Measurements from ENCODE around the gene STOML1. TPM values are rescaled to one million over a fixed set of nuclear protein-coding genes. Genes with fewer than 3 reads are reported as not detected.

STOML1 gene
- total RNA-seq, 1 experiment from 2014 or later: 10.1 TPM

DNA sequence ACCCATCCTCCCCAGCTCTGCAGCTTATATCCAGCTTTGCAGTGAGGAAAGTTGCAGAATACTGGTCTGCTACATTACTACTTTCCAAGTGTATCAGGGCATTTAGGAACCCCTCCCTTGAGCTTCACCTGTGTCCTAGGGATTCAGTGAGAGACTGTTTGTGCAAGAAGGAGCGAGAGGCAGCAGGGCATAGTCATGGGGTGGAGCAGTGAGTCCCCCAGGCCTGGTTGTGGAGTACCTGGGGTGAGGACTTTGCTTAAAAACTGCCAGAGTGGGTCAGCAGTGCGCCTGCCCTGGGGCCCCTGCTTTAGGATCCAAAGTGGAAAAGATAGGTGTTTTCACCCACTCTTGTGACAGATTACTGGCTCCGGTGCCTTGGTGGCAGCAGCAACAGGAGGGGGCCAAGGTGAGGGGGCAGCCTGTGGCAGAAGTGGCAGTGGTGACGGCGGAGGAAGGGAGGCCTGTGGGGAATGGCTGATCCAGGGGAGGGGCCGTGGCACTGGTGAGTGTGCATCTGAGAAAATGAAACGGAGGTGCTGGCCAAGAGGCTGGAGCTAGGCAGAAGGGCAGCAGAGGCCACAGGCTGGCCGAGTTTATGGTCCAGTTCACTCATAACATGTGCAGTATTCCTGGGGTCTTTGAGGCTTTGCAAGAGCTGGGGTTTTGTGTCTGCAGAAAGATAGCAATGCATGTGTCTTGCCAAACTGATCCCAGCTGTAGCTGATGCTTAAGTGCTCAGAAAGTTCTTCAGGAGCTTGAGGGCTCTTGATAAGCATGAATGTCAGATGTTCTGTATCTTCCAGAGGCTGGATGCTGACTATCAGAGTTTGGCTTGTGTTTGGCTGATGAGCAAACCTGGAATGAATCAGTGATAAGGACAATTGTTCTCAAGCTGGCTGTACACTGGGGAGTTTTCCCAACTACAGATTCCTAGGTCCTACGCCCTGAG is 46.9 kb upstream of the STOML1 start:
- Histone ChIP-seq H3K27ac (ENCODE audit: low read length) (no peak overlapping the region), H3K9me3 (ENCODE audit: low read length) (no peaks in the 10 kb centered on the region), H3K4me3 (ENCODE audit: low read length) (no peak overlapping the region), H3K27me3 (ENCODE audit: low read length) (no peaks in the 10 kb centered on the region), H3K79me2 (ENCODE audit: low read length) (no peaks in the 10 kb centered on the region), H3K9me2 (replicated peaks; ENCODE audit: low read length) (no peaks in the 10 kb centered on the region), H2AFZ (ENCODE audit: low read length) (no peak overlapping the region), H3K9ac (ENCODE audit: low read length) (no peak overlapping the region), H3K4me2 (ENCODE audit: low read length) (no peak overlapping the region), H3K4me1 (ENCODE audit: insufficient read depth, low read length) (peaks cover 8% of the 10 kb centered on the region; the same call in 1 of the 2 replicates), H3K36me3 (ENCODE audit: low read depth, low read length) (no peaks in the 10 kb centered on the region), H3F3A (ENCODE audit: low read length, unreplicated experiment) (no peaks in the 10 kb centered on the region), H4K20me1 (ENCODE audit: low read length) (no peaks in the 10 kb centered on the region)
- TF ChIP-seq EZH2phosphoT487 (IDR thresholded peaks at IDR 0.05; ENCODE audit: borderline replicate concordance, low read length) (no peak), EZH2 (IDR thresholded peaks at IDR 0.05; ENCODE audit: low read length, unreplicated experiment) (no peak), CTCF (conservative IDR thresholded peaks at IDR 0.05; ENCODE audit: low read depth, low read length) (no peak)
- ChIA-PET CTCF (interaction anchor here (0.6 to 1.4 kb wide), 3 partner anchors 56 to 281 kb away, joined by 3 to 9 read pairs (median 7); no protein-coding TSS in a partner anchor), POLR2A (ENCODE audit: unreplicated experiment) (interaction anchor here (0.6 kb wide), 1 partner anchor 10 kb away, joined by 3 read pairs; no protein-coding TSS in a partner anchor)
- no TSS peak for BruUV-seq (replicated peaks)
- intact Hi-C loops (cut with micrococcal nuclease): no loop called here
- no peak for DNase-seq
- ATAC-seq: no peak

DNA sequence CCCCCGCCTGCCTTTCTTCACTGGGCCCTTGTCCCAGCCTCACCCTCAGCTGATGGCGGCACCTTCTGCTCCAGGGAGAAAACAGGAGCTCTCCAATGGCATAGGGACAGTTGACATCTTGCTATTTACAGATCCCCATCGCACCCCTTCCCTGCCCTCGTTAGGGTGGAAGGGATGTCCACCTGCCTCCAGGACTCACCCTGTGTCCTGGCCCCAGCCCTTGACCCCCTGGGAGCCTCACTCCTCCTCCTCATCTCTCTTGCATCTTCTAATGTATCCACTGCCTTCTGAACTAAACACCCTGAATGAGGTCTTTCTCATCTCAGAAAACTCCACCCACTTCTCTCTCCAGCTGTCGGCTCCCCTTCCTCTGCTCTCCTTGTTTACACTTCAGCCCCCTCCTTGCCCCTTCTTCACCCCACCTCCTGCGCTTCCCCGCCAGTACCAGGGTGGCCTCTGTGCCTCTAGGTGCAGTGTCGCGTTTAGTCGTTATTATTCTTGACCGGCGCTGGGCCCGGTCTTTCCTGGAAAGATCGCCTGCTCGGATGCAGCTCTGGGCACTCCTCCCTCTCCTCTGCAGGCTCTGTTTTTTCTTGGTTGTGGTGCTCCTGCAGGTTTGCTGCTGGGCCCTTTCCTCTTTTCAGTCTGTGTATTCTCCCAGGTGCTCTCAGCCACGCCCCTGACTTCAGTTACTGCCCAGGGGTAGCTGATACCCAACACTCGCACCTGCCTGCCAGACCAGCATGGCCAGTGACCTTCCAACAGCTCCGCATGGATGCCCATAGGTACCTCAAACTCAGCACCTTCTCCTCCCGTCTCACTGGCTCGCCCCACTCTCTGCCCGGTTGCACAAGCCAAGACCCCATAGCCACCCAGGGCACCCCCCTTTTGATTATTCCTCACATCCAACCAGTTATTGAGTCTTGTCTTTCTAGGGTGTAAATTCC is 45.3 kb upstream of the STOML1 start:
- ATAC-seq: no peak
- Histone ChIP-seq H3K4me1 (ENCODE audit: insufficient read depth, low read length) (peaks cover 8% of the 10 kb centered on the region; the same call in 1 of the 2 replicates), H3K27ac (ENCODE audit: low read length) (no peak overlapping the region), H4K20me1 (ENCODE audit: low read length) (no peaks in the 10 kb centered on the region), H3K4me2 (ENCODE audit: low read length) (no peak overlapping the region), H3F3A (ENCODE audit: low read length, unreplicated experiment) (no peaks in the 10 kb centered on the region), H3K9me2 (replicated peaks; ENCODE audit: low read length) (no peaks in the 10 kb centered on the region), H3K36me3 (ENCODE audit: low read depth, low read length) (no peaks in the 10 kb centered on the region), H3K4me3 (ENCODE audit: low read length) (no peak overlapping the region), H2AFZ (ENCODE audit: low read length) (no peak overlapping the region), H3K79me2 (ENCODE audit: low read length) (no peaks in the 10 kb centered on the region), H3K9me3 (ENCODE audit: low read length) (no peaks in the 10 kb centered on the region), H3K27me3 (ENCODE audit: low read length) (no peaks in the 10 kb centered on the region), H3K9ac (ENCODE audit: low read length) (no peak overlapping the region)
- POLR2A ChIA-PET (ENCODE audit: unreplicated experiment): interaction anchor here (0.6 kb wide), 1 partner anchor 64 kb away, joined by 4 read pairs; no protein-coding TSS in a partner anchor
- DNase-seq: no peak
- intact Hi-C loops (cut with micrococcal nuclease): loop anchor here (1.0 kb wide), 1 partner anchor 64 kb away; no protein-coding TSS in a partner anchor
- BruUV-seq (replicated peaks): no TSS peak
- TF ChIP-seq EZH2phosphoT487 (IDR thresholded peaks at IDR 0.05; ENCODE audit: borderline replicate concordance, low read length): no peak
- TF ChIP-seq CTCF (conservative IDR thresholded peaks at IDR 0.05; ENCODE audit: low read depth, low read length): no peak
- TF ChIP-seq EZH2 (IDR thresholded peaks at IDR 0.05; ENCODE audit: low read length, unreplicated experiment): no peak
- CTCF ChIA-PET: interaction anchor here (0.7 to 1.6 kb wide), 5 partner anchors 34 to 65 kb away, joined by 3 to 43 read pairs (median 3); partner anchors contain the start of gene PML

Data from PC-3 (cell line).